HCT116 (cell line): ENCODE measurements around the gene KRT73. TPM values are rescaled to one million over a fixed set of nuclear protein-coding genes. Genes with fewer than 3 reads are reported as not detected.

Source experiments
- ATAC-seq: fragments of 200-7000 bp; cut with Tn5 transposase; 2 replicates; pipeline ENCODE4 v1.9.1; 2020; ENCODE audit warnings: mild to moderate bottlenecking, moderate library complexity
- BruUV-seq: library from RNA; stranded (reverse); fragments of 400-500 nt; replicated peaks from 2 replicates; lab custom pipeline; 2021; lab: Mats Ljungman, UMichigan
- CTCF ChIA-PET: fragments of 300-600 bp; sonication (Branson Sonifier 250); formaldehyde crosslinking; loops from one replicate; lab custom pipeline; 2021; ENCODE audit warnings: antibody characterized with exemption; lab: Charles Lee
- POLR2A ChIA-PET: fragments of 300-600, 350-600 bp; sonication (Branson Sonifier 250); formaldehyde crosslinking; loops from one replicate; lab custom pipeline; 2021; ENCODE audit warnings: antibody characterized with exemption; lab: Charles Lee
- RAD21 ChIA-PET, 2 experiments: fragments of 300-600 bp; sonication (Branson Sonifier 250); formaldehyde crosslinking; loops; one replicate each; lab custom pipeline; 2023; ENCODE audit warnings: low total read pairs in 2 of 2; ENCODE audit not compliant: uncharacterized antibody in 2 of 2, unreplicated experiment in 2 of 2, low non-redundant PET in 1 of 2; lab: Charles Lee
- DNase-seq: peaks from one replicate; pipeline ENCODE4 v3.0.0-alpha.2; 2010; ENCODE audit warnings: low read depth, low spot score
- H2AFZ ChIP-seq: fragments of 200-600 bp; shearing (Covaris generic), sonication (generic); 2 replicates; pipeline ENCODE4 v1.6.1; 2017; ENCODE audit warnings: low read depth, mixed run types, mixed read lengths, antibody characterized with exemption, low read length; ENCODE audit not compliant: poor library complexity, severe bottlenecking
- H3K27ac ChIP-seq: 2 replicates; pipeline ENCODE4 v1.5.1; 2012; ENCODE audit warnings: low read depth, low read length
- H3K27me3 ChIP-seq: fragments of 200-600 bp; sonication (generic); 2 replicates; pipeline ENCODE4 v1.6.1; 2016; ENCODE audit warnings: mixed run types, low read length, mixed read lengths; ENCODE audit not compliant: insufficient read depth
- H3K36me3 ChIP-seq, 2 experiments: fragments of 200-500 bp in 1 of 2; fragments of 200-600 bp in 1 of 2; sonication (Bioruptor generic) in 1 of 2; sonication (generic) in 1 of 2; 2 replicates each; pipeline versions ENCODE4 v1.5.1 to v1.6.1; 2014 to 2016; ENCODE audit warnings: low read length in 2 of 2, inconsistent platforms in 1 of 2, mixed read lengths in 1 of 2, mixed run types in 1 of 2; ENCODE audit not compliant: insufficient read depth in 2 of 2, control insufficient read depth in 1 of 2
- H3K4me1 ChIP-seq, 2 experiments: fragments of 200-600 bp in 1 of 2; sonication (generic) in 1 of 2; 2 replicates each; pipeline versions ENCODE4 v1.5.1 to v1.6.1; 2012 to 2017; ENCODE audit warnings: low read length in 2 of 2, inconsistent platforms in 1 of 2, mild to moderate bottlenecking in 1 of 2, mixed read lengths in 1 of 2, mixed run types in 1 of 2, moderate library complexity in 1 of 2; ENCODE audit not compliant: insufficient read depth in 2 of 2, control insufficient read depth in 1 of 2
- H3K4me2 ChIP-seq: fragments of 200-600 bp; sonication (generic); 2 replicates; pipeline ENCODE4 v1.6.1; 2017; ENCODE audit warnings: mixed run types, low read length, mixed read lengths
- H3K4me3 ChIP-seq, 2 experiments: fragments of 200-600 bp in 1 of 2; sonication (generic) in 1 of 2; replicated peaks in 1 of 2; 2 replicates each; pipeline ENCODE4 v1.5.1; 2011 to 2016; ENCODE audit warnings: low read length in 2 of 2, control low read depth in 1 of 2, low read depth in 1 of 2, mild to moderate bottlenecking in 1 of 2, mixed read lengths in 1 of 2, mixed run types in 1 of 2
- H3K79me2 ChIP-seq: fragments of 200-600 bp; sonication (generic); 2 replicates; pipeline ENCODE4 v1.6.1; 2017; ENCODE audit warnings: mild to moderate bottlenecking, mixed run types, low read length, moderate library complexity, mixed read lengths; ENCODE audit not compliant: insufficient read depth
- H3K9ac ChIP-seq: fragments of 200-600 bp; sonication (generic); 2 replicates; pipeline ENCODE4 v1.6.1; 2016; ENCODE audit warnings: low read length, mixed read lengths
- H3K9me2 ChIP-seq: fragments of 200-600 bp; sonication (generic), shearing (Covaris generic); 2 replicates; pipeline ENCODE4 v1.6.1; 2017; ENCODE audit warnings: mixed run types, mild to moderate bottlenecking, moderate library complexity; ENCODE audit not compliant: insufficient read depth
- H3K9me3 ChIP-seq, 2 experiments: fragments of 200-500 bp in 1 of 2; fragments of 200-600 bp in 1 of 2; sonication (Bioruptor generic) in 1 of 2; sonication (generic) in 1 of 2; 2 replicates each; pipeline ENCODE4 v1.6.1; 2014 to 2017; ENCODE audit warnings: low read length in 2 of 2, mixed read lengths in 2 of 2, inconsistent platforms in 1 of 2, low read depth in 1 of 2, mild to moderate bottlenecking in 1 of 2, mixed run types in 1 of 2, moderate library complexity in 1 of 2; ENCODE audit not compliant: control insufficient read depth in 1 of 2, insufficient read depth in 1 of 2
- H4K20me1 ChIP-seq: fragments of 200-600 bp; sonication (generic), shearing (Covaris generic); 2 replicates; pipeline ENCODE4 v1.6.1; 2017; ENCODE audit warnings: mixed run types, mild to moderate bottlenecking, moderate library complexity; ENCODE audit not compliant: insufficient read depth
- CBX3 ChIP-seq: IDR thresholded peaks from 2 replicates; pipeline ENCODE4 v1.6.1; 2012; ENCODE audit warnings: low read depth
- CEBPB ChIP-seq: IDR thresholded peaks from 2 replicates; pipeline ENCODE4 v1.6.1; 2012; ENCODE audit warnings: low read depth
- CTCF ChIP-seq, 3 experiments: fragments of 200-600 bp in 1 of 3; sonication (generic) in 1 of 3; IDR thresholded peaks in 2 of 3; conservative IDR thresholded peaks in 1 of 3; 2 replicates each; pipeline ENCODE4 v1.5.1; 2012 to 2017; ENCODE audit warnings: low read depth in 2 of 3, low read length in 2 of 3, antibody characterized with exemption in 1 of 3, borderline replicate concordance in 1 of 3, control low read depth in 1 of 3, mild to moderate bottlenecking in 1 of 3, mixed read lengths in 1 of 3, mixed run types in 1 of 3, moderate library complexity in 1 of 3; ENCODE audit not compliant: insufficient read depth in 1 of 3
- EGR1 ChIP-seq: IDR thresholded peaks from 2 replicates; pipeline ENCODE4 v1.6.1; 2012; ENCODE audit warnings: low read depth
- EZH2 ChIP-seq: fragments of 200-600 bp; sonication (generic); IDR thresholded peaks from 2 replicates; pipeline ENCODE4 v1.6.1; 2017; ENCODE audit warnings: antibody characterized with exemption, mixed run types
- EZH2phosphoT487 ChIP-seq: fragments of 200-600 bp; IDR thresholded peaks from 2 replicates; pipeline ENCODE4 v1.6.1; 2018; ENCODE audit warnings: antibody characterized with exemption, borderline replicate concordance
- FOSL1 ChIP-seq: IDR thresholded peaks from 2 replicates; pipeline ENCODE4 v1.6.1; 2012; ENCODE audit warnings: low read depth
- JUND ChIP-seq: IDR thresholded peaks from 2 replicates; pipeline ENCODE4 v1.6.1; 2012
- MAX ChIP-seq: IDR thresholded peaks from 2 replicates; pipeline ENCODE4 v1.6.1; 2012
- POLR2A ChIP-seq: IDR thresholded peaks from 2 replicates; pipeline ENCODE4 v1.7.0; 2011; ENCODE audit warnings: borderline replicate concordance; ENCODE audit not compliant: insufficient read depth, insufficient read length; ENCODE audit errors: extremely low read depth
- RAD21 ChIP-seq: IDR thresholded peaks from 2 replicates; pipeline ENCODE4 v1.6.1; 2012; ENCODE audit warnings: low read depth, mild to moderate bottlenecking
- SIN3A ChIP-seq: IDR thresholded peaks from 2 replicates; pipeline ENCODE4 v1.6.1; 2012; ENCODE audit warnings: low read depth
- SP1 ChIP-seq: IDR thresholded peaks from 2 replicates; pipeline ENCODE4 v1.6.1; 2012; ENCODE audit warnings: low read depth
- SRF ChIP-seq: IDR thresholded peaks from 2 replicates; pipeline ENCODE4 v1.6.1; 2012; ENCODE audit warnings: low read depth
- TCF7L2 ChIP-seq: IDR thresholded peaks from 2 replicates; pipeline ENCODE4 v1.7.0; 2011; ENCODE audit warnings: borderline replicate concordance, inconsistent platforms; ENCODE audit not compliant: insufficient read depth, insufficient read length; ENCODE audit errors: extremely low read depth
- YY1 ChIP-seq: IDR thresholded peaks from 2 replicates; pipeline ENCODE4 v1.6.1; 2011; ENCODE audit warnings: low read length, low read depth, moderate library complexity, mild to moderate bottlenecking; ENCODE audit not compliant: insufficient replicate concordance; ENCODE audit errors: extremely low read depth
- ZNF274 ChIP-seq: fragments of 200-500 bp; sonication (Bioruptor generic); IDR thresholded peaks from 2 replicates; pipeline ENCODE4 v1.6.1; 2014; ENCODE audit warnings: mild to moderate bottlenecking, low read depth, low read length, inconsistent platforms
- intact Hi-C: fragments of 100-400 bp; cut with micrococcal nuclease; formaldehyde crosslinking; loops from 2 replicates; pipeline ENCODE4 v1.10.0; 2022
- total RNA-seq: library from RNA; stranded (reverse); gene quantifications from one replicate; pipeline ENCODE4 v1.2.1, GENCODE V29; 2021; ENCODE audit not compliant: unreplicated experiment
- TF ChIP-seq, protein P1 (sequence below): IDR thresholded peaks from 2 replicates; pipeline ENCODE4 v1.6.1; 2011; ENCODE audit warnings: mild to moderate bottlenecking, low read length, moderate library complexity; ENCODE audit not compliant: insufficient replicate concordance; ENCODE audit errors: extremely low read depth
- TF ChIP-seq, protein P2 (sequence below): IDR thresholded peaks from 2 replicates; pipeline ENCODE4 v1.6.1; 2012; ENCODE audit warnings: low read depth
- TF ChIP-seq, protein P3 (sequence below): IDR thresholded peaks from 2 replicates; pipeline ENCODE4 v1.6.1; 2012

Gene KRT73
- total RNA-seq, 1 experiment from 2014 or later, result not detected

- Histone ChIP-seq H4K20me1 (no peaks in the 10 kb centered on the region), H2AFZ (no peak overlapping the region), H3K9ac (no peak overlapping the region), H3K4me3 (no peak overlapping the region), H3K4me1 (no peaks in the 10 kb centered on the region), H3K27ac (no peak overlapping the region), H3K27me3 (no peaks in the 10 kb centered on the region), H3K9me3 (no peaks in the 10 kb centered on the region), H3K79me2 (no peaks in the 10 kb centered on the region)
- ChIA-PET POLR2A (no interaction called here), RAD21 (no interaction called here), CTCF (interaction anchor here (0.6 kb wide), 1 partner anchor 238 kb away, joined by 3 read pairs; no protein-coding TSS in a partner anchor)
- ATAC-seq, result no peak
- intact Hi-C loops, result no loop called here
- TF ChIP-seq CTCF (IDR thresholded peaks at IDR 0.05 in 2 of 3, conservative IDR thresholded peaks at IDR 0.05 in 1 of 3; ENCODE audit: borderline replicate concordance in 1 of 3, insufficient read depth in 1 of 3, low read depth in 2 of 3, low read length in 2 of 3) (no peak), SRF (no peak), CEBPB (no peak), YY1 (no peak), TCF7L2 (no peak), ZNF274 (no peak), POLR2A (no peak), FOSL1 (no peak), MAX (no peak), SP1 (no peak), SIN3A (no peak), EGR1 (no peak), RAD21 (no peak), JUND (no peak), CBX3 (no peak), EZH2 (no peak), EZH2phosphoT487 (no peak)
- TF ChIP-seq, protein P1, sequence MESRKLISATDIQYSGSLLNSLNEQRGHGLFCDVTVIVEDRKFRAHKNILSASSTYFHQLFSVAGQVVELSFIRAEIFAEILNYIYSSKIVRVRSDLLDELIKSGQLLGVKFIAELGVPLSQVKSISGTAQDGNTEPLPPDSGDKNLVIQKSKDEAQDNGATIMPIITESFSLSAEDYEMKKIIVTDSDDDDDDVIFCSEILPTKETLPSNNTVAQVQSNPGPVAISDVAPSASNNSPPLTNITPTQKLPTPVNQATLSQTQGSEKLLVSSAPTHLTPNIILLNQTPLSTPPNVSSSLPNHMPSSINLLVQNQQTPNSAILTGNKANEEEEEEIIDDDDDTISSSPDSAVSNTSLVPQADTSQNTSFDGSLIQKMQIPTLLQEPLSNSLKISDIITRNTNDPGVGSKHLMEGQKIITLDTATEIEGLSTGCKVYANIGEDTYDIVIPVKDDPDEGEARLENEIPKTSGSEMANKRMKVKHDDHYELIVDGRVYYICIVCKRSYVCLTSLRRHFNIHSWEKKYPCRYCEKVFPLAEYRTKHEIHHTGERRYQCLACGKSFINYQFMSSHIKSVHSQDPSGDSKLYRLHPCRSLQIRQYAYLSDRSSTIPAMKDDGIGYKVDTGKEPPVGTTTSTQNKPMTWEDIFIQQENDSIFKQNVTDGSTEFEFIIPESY, result no peak
- TF ChIP-seq, protein P2, sequence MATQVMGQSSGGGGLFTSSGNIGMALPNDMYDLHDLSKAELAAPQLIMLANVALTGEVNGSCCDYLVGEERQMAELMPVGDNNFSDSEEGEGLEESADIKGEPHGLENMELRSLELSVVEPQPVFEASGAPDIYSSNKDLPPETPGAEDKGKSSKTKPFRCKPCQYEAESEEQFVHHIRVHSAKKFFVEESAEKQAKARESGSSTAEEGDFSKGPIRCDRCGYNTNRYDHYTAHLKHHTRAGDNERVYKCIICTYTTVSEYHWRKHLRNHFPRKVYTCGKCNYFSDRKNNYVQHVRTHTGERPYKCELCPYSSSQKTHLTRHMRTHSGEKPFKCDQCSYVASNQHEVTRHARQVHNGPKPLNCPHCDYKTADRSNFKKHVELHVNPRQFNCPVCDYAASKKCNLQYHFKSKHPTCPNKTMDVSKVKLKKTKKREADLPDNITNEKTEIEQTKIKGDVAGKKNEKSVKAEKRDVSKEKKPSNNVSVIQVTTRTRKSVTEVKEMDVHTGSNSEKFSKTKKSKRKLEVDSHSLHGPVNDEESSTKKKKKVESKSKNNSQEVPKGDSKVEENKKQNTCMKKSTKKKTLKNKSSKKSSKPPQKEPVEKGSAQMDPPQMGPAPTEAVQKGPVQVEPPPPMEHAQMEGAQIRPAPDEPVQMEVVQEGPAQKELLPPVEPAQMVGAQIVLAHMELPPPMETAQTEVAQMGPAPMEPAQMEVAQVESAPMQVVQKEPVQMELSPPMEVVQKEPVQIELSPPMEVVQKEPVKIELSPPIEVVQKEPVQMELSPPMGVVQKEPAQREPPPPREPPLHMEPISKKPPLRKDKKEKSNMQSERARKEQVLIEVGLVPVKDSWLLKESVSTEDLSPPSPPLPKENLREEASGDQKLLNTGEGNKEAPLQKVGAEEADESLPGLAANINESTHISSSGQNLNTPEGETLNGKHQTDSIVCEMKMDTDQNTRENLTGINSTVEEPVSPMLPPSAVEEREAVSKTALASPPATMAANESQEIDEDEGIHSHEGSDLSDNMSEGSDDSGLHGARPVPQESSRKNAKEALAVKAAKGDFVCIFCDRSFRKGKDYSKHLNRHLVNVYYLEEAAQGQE, result no peak
- TF ChIP-seq, protein P3, sequence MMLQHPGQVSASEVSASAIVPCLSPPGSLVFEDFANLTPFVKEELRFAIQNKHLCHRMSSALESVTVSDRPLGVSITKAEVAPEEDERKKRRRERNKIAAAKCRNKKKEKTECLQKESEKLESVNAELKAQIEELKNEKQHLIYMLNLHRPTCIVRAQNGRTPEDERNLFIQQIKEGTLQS, result no peak
- TF ChIP-seq, all 23 proteins: peak for 0
- H3K4me2 ChIP-seq, result no peak overlapping the region
- no peak for DNase-seq
- no peaks in the 10 kb centered on the region for H3K36me3 ChIP-seq
- BruUV-seq, result no TSS peak
- no peaks in the 10 kb centered on the region for H3K9me2 ChIP-seq
These were observed 12.3 kb upstream of the KRT73 start for GRCh38 chr12:52630599-52631200.
